Measurements from ENCODE around the gene COL6A5. TPM values are rescaled to one million over a fixed set of nuclear protein-coding genes. Genes with fewer than 3 reads are reported as not detected.

Gene COL6A5
- total and polyA plus RNA-seq, 10 of the 15 experiments (the other 5 are each of a cell fraction or from before 2014, with no cell fraction given): 0.04 to 0.11 TPM; not detected in 8

- TF ChIP-seq ATF2 (IDR thresholded peaks at IDR 0.05; ENCODE audit: low read length): no peak
Measured at GRCh38 chr3:130425484-130425883, 80.0 kb downstream of the COL6A5 start (continued).

GRCh38 chr3:130426206-130426605, 80.7 kb downstream of the COL6A5 start:
- FAIRE-seq (no peak), DNase-seq (ENCODE audit: low read depth, low spot score) (no peak), ATAC-seq (no peak)
- no peaks in the 10 kb centered on the region; a peak in 2 of 4 replicates for H3K27me3 ChIP-seq (replicated peaks in 1 of 2; ENCODE audit: control insufficient read depth in 2 of 2, insufficient read depth in 2 of 2, low read length in 1 of 2)
- intact Hi-C loops (cut with micrococcal nuclease; ENCODE audit: unreplicated experiment) (no loop called here), in situ Hi-C loops (cut with MboI) (no loop called here)
- 68% methylated on average over 5 of the region's 5 CpGs for WGBS (ENCODE audit: insufficient coverage, insufficient replicate concordance, low lambda C conversion rate, missing lambda C conversion rate)
- H3K4me2 ChIP-seq (ENCODE audit: control insufficient read depth, insufficient read depth): no peak overlapping the region
- no peaks in the 10 kb centered on the region for H3K36me3 ChIP-seq (ENCODE audit: control insufficient read depth in 2 of 2, insufficient read depth in 2 of 2, low read length in 1 of 2)
- no peak overlapping the region for H3K27ac ChIP-seq (ENCODE audit: control insufficient read depth, insufficient read depth)
- TF ChIP-seq SMAD1 (IDR thresholded peaks at IDR 0.05; ENCODE audit: low read depth, partially characterized antibody): no peak
- no peak for TF ChIP-seq BCL11A (IDR thresholded peaks at IDR 0.05; ENCODE audit: low read depth, low read length)
- no peak for TF ChIP-seq HSF1 (IDR thresholded peaks at IDR 0.05; ENCODE audit: low read depth, low read length)
- TF ChIP-seq GATAD2B (conservative IDR thresholded peaks at IDR 0.05; ENCODE audit: low read depth): no peak
- no peak for TF ChIP-seq ASH2L (IDR thresholded peaks at IDR 0.05; ENCODE audit: borderline replicate concordance, low read depth)
- no peak for TF ChIP-seq BCLAF1 (IDR thresholded peaks at IDR 0.05)
- no peak for TF ChIP-seq POLR2AphosphoS5 (IDR thresholded peaks at IDR 0.05; ENCODE audit: low read length)
- TF ChIP-seq ETV6 (conservative IDR thresholded peaks at IDR 0.05 in 1 of 2, IDR thresholded peaks at IDR 0.05 in 1 of 2; ENCODE audit: borderline replicate concordance in 1 of 2, low read depth in 1 of 2): no peak
- no peak for TF ChIP-seq EED (IDR thresholded peaks at IDR 0.05; ENCODE audit: low read depth)
- no peak for TF ChIP-seq ATF7 (IDR thresholded peaks at IDR 0.05; ENCODE audit: low read depth)
- no TSS peak for BruUV-seq (replicated peaks)
- no peaks in the 10 kb centered on the region for H3K79me2 ChIP-seq (ENCODE audit: control insufficient read depth, insufficient read depth, low read length)
- H3K4me3 ChIP-seq: no peak overlapping the region
- ChIA-PET CTCF (no interaction called here), RAD21 (ENCODE audit: unreplicated experiment) (no interaction called here), POLR2A (no interaction called here), SMC1A (ENCODE audit: uncharacterized antibody, unreplicated experiment) (no interaction called here)
- H2AFZ ChIP-seq (ENCODE audit: control insufficient read depth, low read depth, low read length): no peak overlapping the region
- H3K9ac ChIP-seq (ENCODE audit: control insufficient read depth, insufficient read depth, low read length): no peak overlapping the region
- H3K4me1 ChIP-seq (ENCODE audit: control insufficient read depth, insufficient read depth, low read length): no peaks in the 10 kb centered on the region
- no peaks in the 10 kb centered on the region for H4K20me1 ChIP-seq (ENCODE audit: control insufficient read depth, insufficient read depth)
- H3K9me3 ChIP-seq (replicated peaks; ENCODE audit: control insufficient read depth, insufficient read depth, low read length): no peaks in the 10 kb centered on the region

Measured in GM12878 (cell line).